GM21381 (cell line): ENCODE measurements around the gene KCNQ4.

Experiments
- ATAC-seq: cut with Tn5 transposase; IDR thresholded peaks from one replicate; pipeline ENCODE4 v1.9.1; 2021; ENCODE audit warnings: mild to moderate bottlenecking, moderate library complexity; ENCODE audit not compliant: unreplicated experiment

KCNQ4 gene

GRCh38 chr1:40857737-40858136, 74.2 kb downstream of the KCNQ4 start:
- ATAC-seq: no peak

GRCh38 chr1:40858856-40859416, 75.3 kb downstream of the KCNQ4 start:
- ATAC-seq: no peak

- ATAC-seq: no peak
Observed at GRCh38 chr1:40860706-40861223, 77.2 kb downstream of the KCNQ4 start.

GRCh38 chr1:40861224-40862003, 77.8 kb downstream of the KCNQ4 start:
- peak; percentile 13 for ATAC-seq

- peak; percentile 91 for ATAC-seq
Observed at GRCh38 chr1:40862008-40862863, 78.6 kb downstream of the KCNQ4 start, which contains the start of gene CITED4. Gene CITED4, minus strand, starts transcription at chr1:40862363. Its CDS starts 236 bp downstream, at chr1:40862127.

GRCh38 chr1:40868051-40868723, 84.6 kb downstream of the KCNQ4 start:
- no peak for ATAC-seq

- no peak for ATAC-seq
Observed at GRCh38 chr1:40870135-40870728, 86.6 kb downstream of the KCNQ4 start.

- ATAC-seq: no peak
Observed at GRCh38 chr1:40872276-40872675, 88.7 kb downstream of the KCNQ4 start.

GRCh38 chr1:40873863-40874472, 90.4 kb downstream of the KCNQ4 start:
- no peak for ATAC-seq

- no peak for ATAC-seq
Observed at GRCh38 chr1:40876436-40876761, 92.8 kb downstream of the KCNQ4 start.

GRCh38 chr1:40876891-40877290, 93.3 kb downstream of the KCNQ4 start:
- no peak for ATAC-seq

- no peak for ATAC-seq
Observed at GRCh38 chr1:40877698-40878097, 94.1 kb downstream of the KCNQ4 start.

- no peak for ATAC-seq
Observed at GRCh38 chr1:40878906-40879305, 95.3 kb downstream of the KCNQ4 start.

- no peak for ATAC-seq
Observed at GRCh38 chr1:40879482-40880175, 96.0 kb downstream of the KCNQ4 start.

GRCh38 chr1:40880813-40881549, 97.4 kb downstream of the KCNQ4 start:
- no peak for ATAC-seq

GRCh38 chr1:40884055-40884795, 100.6 kb downstream of the KCNQ4 start:
- no peak for ATAC-seq

- no peak for ATAC-seq
Observed at GRCh38 chr1:40886318-40887011, 102.9 kb downstream of the KCNQ4 start.

- ATAC-seq: no peak
Observed at GRCh38 chr1:40887012-40887378, 103.4 kb downstream of the KCNQ4 start.
